Chondrocyte (in vitro differentiated cells): ENCODE measurements around the gene ACTG2. TPM values are rescaled to one million over a fixed set of nuclear protein-coding genes. Genes with fewer than 3 reads are reported as not detected.

ENCODE experiments used
- DNase-seq: peaks from one replicate; pipeline ENCODE4 v3.0.0; 2021; ENCODE audit warnings: mixed read lengths, low spot score
- H3K27ac Mint-ChIP-seq: one replicate; pipeline ENCODE4 v1.8.0; 2021; ENCODE audit warnings: mild to moderate bottlenecking, moderate library complexity, mixed read lengths; ENCODE audit not compliant: unreplicated experiment
- H3K27me3 Mint-ChIP-seq: 2 replicates; pipeline ENCODE4 v1.8.0; 2021; ENCODE audit warnings: low read depth, mixed read lengths
- H3K36me3 Mint-ChIP-seq: 2 replicates; pipeline ENCODE4 v1.8.0; 2021; ENCODE audit warnings: low read depth, mixed read lengths
- H3K4me1 Mint-ChIP-seq: 2 replicates; pipeline ENCODE4 v1.8.0; 2021; ENCODE audit warnings: low read depth, mild to moderate bottlenecking, mixed read lengths
- H3K4me3 Mint-ChIP-seq: one replicate; pipeline ENCODE4 v1.8.0; 2021; ENCODE audit warnings: mild to moderate bottlenecking, moderate library complexity, mixed read lengths; ENCODE audit not compliant: unreplicated experiment
- H3K9me3 Mint-ChIP-seq: 2 replicates; pipeline ENCODE4 v1.8.0; 2021; ENCODE audit warnings: low read depth, mixed read lengths
- CTCF ChIP-seq: fragments of 200-600 bp; sonication (generic); IDR thresholded peaks from 2 replicates; pipeline ENCODE4 v1.5.0; 2021; ENCODE audit warnings: antibody characterized with exemption, mild to moderate bottlenecking, moderate library complexity
- total RNA-seq: library from RNA; stranded (reverse); gene quantifications from 3 replicates; pipeline ENCODE4 v1.2.1, GENCODE V29; 2021

The ACTG2 gene
- total RNA-seq, 1 donor from 2014 or later, result 1,480 TPM

GRCh38 chr2:73855526-73855925, 37.3 kb upstream of the ACTG2 start:
- peaks cover 32% of the 10 kb centered on the region for H3K36me3 Mint-ChIP-seq
- no peak for TF ChIP-seq CTCF
- H3K27me3 Mint-ChIP-seq, result no peaks in the 10 kb centered on the region
- H3K4me1 Mint-ChIP-seq, result peaks cover 16% of the 10 kb centered on the region
- no peak for DNase-seq
- H3K4me3 Mint-ChIP-seq, result no peak overlapping the region
- no peaks in the 10 kb centered on the region for H3K9me3 Mint-ChIP-seq
- H3K27ac Mint-ChIP-seq, result no peak overlapping the region

- Mint-ChIP-seq H3K4me1 (peaks cover 18% of the 10 kb centered on the region), H3K27me3 (no peaks in the 10 kb centered on the region), H3K27ac (no peak overlapping the region), H3K4me3 (no peak overlapping the region), H3K9me3 (no peaks in the 10 kb centered on the region), H3K36me3 (peaks cover 31% of the 10 kb centered on the region)
- TF ChIP-seq CTCF, result no peak
- no peak for DNase-seq
Measured at GRCh38 chr2:73856214-73856613, 36.6 kb upstream of the ACTG2 start.

GRCh38 chr2:73859721-73860586, 32.9 kb upstream of the ACTG2 start:
- Mint-ChIP-seq H3K27me3 (no peaks in the 10 kb centered on the region), H3K4me1 (peaks cover 31% of the 10 kb centered on the region), H3K27ac (peak overlapping the region; percentile 89), H3K4me3 (no peak overlapping the region), H3K9me3 (no peaks in the 10 kb centered on the region), H3K36me3 (peaks cover 38% of the 10 kb centered on the region)
- no peak for TF ChIP-seq CTCF
- no peak for DNase-seq

GRCh38 chr2:73862987-73863386, 29.8 kb upstream of the ACTG2 start:
- H3K9me3 Mint-ChIP-seq, result no peaks in the 10 kb centered on the region
- H3K4me3 Mint-ChIP-seq, result no peak overlapping the region
- DNase-seq, result no peak
- peak overlapping the region; percentile 92 for H3K27ac Mint-ChIP-seq
- peaks cover 27% of the 10 kb centered on the region for H3K36me3 Mint-ChIP-seq
- H3K4me1 Mint-ChIP-seq, result peaks cover 31% of the 10 kb centered on the region
- no peak for TF ChIP-seq CTCF
- no peaks in the 10 kb centered on the region for H3K27me3 Mint-ChIP-seq

- DNase-seq, result no peak
- TF ChIP-seq CTCF, result no peak
- Mint-ChIP-seq H3K4me3 (no peak overlapping the region), H3K9me3 (no peaks in the 10 kb centered on the region), H3K4me1 (peaks cover 33% of the 10 kb centered on the region), H3K27me3 (no peaks in the 10 kb centered on the region), H3K27ac (peak overlapping the region; percentile 69), H3K36me3 (peaks cover 23% of the 10 kb centered on the region)
Measured at GRCh38 chr2:73868204-73868978, 24.4 kb upstream of the ACTG2 start.
